Measurements from ENCODE around the gene ARHGAP35. TPM values are rescaled to one million over a fixed set of nuclear protein-coding genes. Genes with fewer than 3 reads are reported as not detected.

The ARHGAP35 gene
- total and polyA plus RNA-seq, 2 donors (not counting 3 experiments of a cell fraction or from before 2014, with no cell fraction given): 25.7 to 51.3 TPM

GRCh38 chr19:46825731-46826055 is 35.1 kb upstream of the ARHGAP35 start:
- Histone ChIP-seq H3K4me1 (ENCODE audit: control insufficient read depth, extremely low read depth, insufficient read depth, low read length) (peaks cover 3% of the 10 kb centered on the region), H3K4me2 (ENCODE audit: insufficient read depth, low read length) (no peak overlapping the region), H3K79me2 (ENCODE audit: control insufficient read depth, insufficient read depth, low read length) (no peaks in the 10 kb centered on the region), H3K27ac (ENCODE audit: insufficient read depth, low read depth, low read length) (no peak overlapping the region), H2AFZ (ENCODE audit: low read depth, low read length) (no peak overlapping the region), H3K9ac (replicated peaks; ENCODE audit: extremely low read depth, insufficient read depth, low read length) (no peak overlapping the region), H4K20me1 (replicated peaks; ENCODE audit: control insufficient read depth, extremely low read depth, insufficient read depth, low read length) (no peaks in the 10 kb centered on the region), H3K36me3 (ENCODE audit: control insufficient read depth in 2 of 2, extremely low read depth in 1 of 2, insufficient read depth in 2 of 2, low read length in 2 of 2) (no peaks in the 10 kb centered on the region), H3K27me3 (ENCODE audit: control insufficient read depth in 2 of 2, insufficient read depth in 2 of 2, low read length in 2 of 2) (no peaks in the 10 kb centered on the region), H3K9me3 (replicated peaks; ENCODE audit: control insufficient read depth, insufficient read depth, low read length) (no peaks in the 10 kb centered on the region), H3K4me3 (replicated peaks in 1 of 3; ENCODE audit: insufficient read depth in 1 of 3, low read depth in 1 of 3, low read length in 3 of 3) (no peak overlapping the region), H3K9me1 (replicated peaks; ENCODE audit: control insufficient read depth, extremely low read depth, insufficient read depth, low read length) (no peaks in the 10 kb centered on the region)
- BruUV-seq (replicated peaks): no TSS peak
- dilution Hi-C loops (cut with MboI; ENCODE audit: extremely low pct_ligation_motif_present, low sequenced_read_pairs): no loop called here
- intact Hi-C loops (cut with micrococcal nuclease): no loop called here
- no peak for FAIRE-seq
- ChIA-PET POLR2A (no interaction called here), CTCF (interaction anchor here (2.2 kb wide), 1 partner anchor 59 kb away, joined by 6 read pairs; no protein-coding TSS in a partner anchor)
- TF ChIP-seq MYC (IDR thresholded peaks at IDR 0.05; ENCODE audit: low read depth, low read length) (no peak), MAX (IDR thresholded peaks at IDR 0.05; ENCODE audit: insufficient read depth, insufficient read length) (no peak), FOS (IDR thresholded peaks at IDR 0.05; ENCODE audit: borderline replicate concordance, insufficient read depth, low read length) (no peak), POLR2A (IDR thresholded peaks at IDR 0.05; ENCODE audit: low read depth, low read length) (no peak), POLR2AphosphoS5 (IDR thresholded peaks at IDR 0.05; ENCODE audit: insufficient read depth, low read depth, low read length) (no peak), EZH2 (IDR thresholded peaks at IDR 0.05; ENCODE audit: borderline replicate concordance, low read depth, low read length, severe bottlenecking) (no peak), GATA2 (IDR thresholded peaks at IDR 0.05; ENCODE audit: insufficient read depth, insufficient read length, low read depth, low read length) (no peak), JUN (IDR thresholded peaks at IDR 0.05; ENCODE audit: borderline replicate concordance, insufficient read depth, insufficient read length, low read depth) (no peak)
- TF ChIP-seq, protein P1, sequence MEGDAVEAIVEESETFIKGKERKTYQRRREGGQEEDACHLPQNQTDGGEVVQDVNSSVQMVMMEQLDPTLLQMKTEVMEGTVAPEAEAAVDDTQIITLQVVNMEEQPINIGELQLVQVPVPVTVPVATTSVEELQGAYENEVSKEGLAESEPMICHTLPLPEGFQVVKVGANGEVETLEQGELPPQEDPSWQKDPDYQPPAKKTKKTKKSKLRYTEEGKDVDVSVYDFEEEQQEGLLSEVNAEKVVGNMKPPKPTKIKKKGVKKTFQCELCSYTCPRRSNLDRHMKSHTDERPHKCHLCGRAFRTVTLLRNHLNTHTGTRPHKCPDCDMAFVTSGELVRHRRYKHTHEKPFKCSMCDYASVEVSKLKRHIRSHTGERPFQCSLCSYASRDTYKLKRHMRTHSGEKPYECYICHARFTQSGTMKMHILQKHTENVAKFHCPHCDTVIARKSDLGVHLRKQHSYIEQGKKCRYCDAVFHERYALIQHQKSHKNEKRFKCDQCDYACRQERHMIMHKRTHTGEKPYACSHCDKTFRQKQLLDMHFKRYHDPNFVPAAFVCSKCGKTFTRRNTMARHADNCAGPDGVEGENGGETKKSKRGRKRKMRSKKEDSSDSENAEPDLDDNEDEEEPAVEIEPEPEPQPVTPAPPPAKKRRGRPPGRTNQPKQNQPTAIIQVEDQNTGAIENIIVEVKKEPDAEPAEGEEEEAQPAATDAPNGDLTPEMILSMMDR (IDR thresholded peaks at IDR 0.05; ENCODE audit: extremely low read depth in 1 of 2, insufficient read depth in 1 of 2, low read depth in 1 of 2, low read length in 2 of 2): no peak
- DNase-seq (ENCODE audit: low read depth, low spot score): no peak
